ENCODE data around the gene CCBE1.

CCBE1 gene

GRCh38 chr18:59701272-59701671 lies 4.0 kb upstream of the CCBE1 start:
- H4K20me1 ChIP-seq: no peaks in the 10 kb centered on the region
- H3K9ac ChIP-seq: no peak overlapping the region
- no peak overlapping the region for H3K4me2 ChIP-seq
- H3K4me1 ChIP-seq: no peaks in the 10 kb centered on the region
- H3K9me3 ChIP-seq (replicated peaks in 1 of 11): peaks cover 13 to 20% (median 14%) of the 10 kb centered on the region in 11 experiments
- no peaks in the 10 kb centered on the region for H3K36me3 ChIP-seq
- TF ChIP-seq Cebpa-rat (IDR thresholded peaks at IDR 0.05): no peak
- no peak overlapping the region for H3K27ac ChIP-seq
- H3K27me3 ChIP-seq: peaks cover 0 to 7% (median 0%) of the 10 kb centered on the region in 11 experiments; a peak in 4 of 22 replicates
- H3K4me3 ChIP-seq: no peak overlapping the region

GRCh38 chr18:59700535-59700967 lies 3.3 kb upstream of the CCBE1 start:
- no peak overlapping the region for H3K4me2 ChIP-seq
- no peaks in the 10 kb centered on the region for H3K36me3 ChIP-seq
- no peaks in the 10 kb centered on the region for H3K4me1 ChIP-seq
- H3K9me3 ChIP-seq (replicated peaks in 1 of 11): peaks cover 15 to 22% (median 17%) of the 10 kb centered on the region in 11 experiments
- no peak for TF ChIP-seq Cebpa-rat (IDR thresholded peaks at IDR 0.05)
- peaks cover 0 to 7% (median 0%) of the 10 kb centered on the region in 11 experiments; a peak in 4 of 22 replicates for H3K27me3 ChIP-seq
- no peak overlapping the region for H3K9ac ChIP-seq
- no peak overlapping the region for H3K4me3 ChIP-seq
- no peaks in the 10 kb centered on the region for H4K20me1 ChIP-seq
- no peak overlapping the region for H3K27ac ChIP-seq

- no peak overlapping the region for H3K4me3 ChIP-seq
- no peak overlapping the region for H3K4me2 ChIP-seq
- no peak overlapping the region for H3K27ac ChIP-seq
- no peaks in the 10 kb centered on the region for H3K36me3 ChIP-seq
- H3K9me3 ChIP-seq (replicated peaks in 1 of 11): peaks cover 15 to 23% (median 17%) of the 10 kb centered on the region in 11 experiments
- H4K20me1 ChIP-seq: no peaks in the 10 kb centered on the region
- TF ChIP-seq Cebpa-rat (IDR thresholded peaks at IDR 0.05): no peak
- no peaks in the 10 kb centered on the region for H3K4me1 ChIP-seq
- no peak overlapping the region for H3K9ac ChIP-seq
- peaks cover 0 to 7% (median 0%) of the 10 kb centered on the region in 11 experiments; a peak in 4 of 22 replicates for H3K27me3 ChIP-seq
Observed at GRCh38 chr18:59699750-59700534, 2.7 kb upstream of the CCBE1 start.

- H3K36me3 ChIP-seq: no peaks in the 10 kb centered on the region
- H3K4me1 ChIP-seq: no peaks in the 10 kb centered on the region
- H3K4me3 ChIP-seq: no peak overlapping the region
- H4K20me1 ChIP-seq: no peaks in the 10 kb centered on the region
- no peak for TF ChIP-seq Cebpa-rat (IDR thresholded peaks at IDR 0.05)
- H3K9me3 ChIP-seq (replicated peaks in 1 of 11): peaks cover 15 to 23% (median 17%) of the 10 kb centered on the region in 11 experiments
- peaks cover 0 to 7% (median 0%) of the 10 kb centered on the region in 11 experiments; a peak in 4 of 22 replicates for H3K27me3 ChIP-seq
- H3K27ac ChIP-seq: no peak overlapping the region
- no peak overlapping the region for H3K9ac ChIP-seq
- no peak overlapping the region for H3K4me2 ChIP-seq
Observed at GRCh38 chr18:59699061-59699460, 1.8 kb upstream of the CCBE1 start.

DNA sequence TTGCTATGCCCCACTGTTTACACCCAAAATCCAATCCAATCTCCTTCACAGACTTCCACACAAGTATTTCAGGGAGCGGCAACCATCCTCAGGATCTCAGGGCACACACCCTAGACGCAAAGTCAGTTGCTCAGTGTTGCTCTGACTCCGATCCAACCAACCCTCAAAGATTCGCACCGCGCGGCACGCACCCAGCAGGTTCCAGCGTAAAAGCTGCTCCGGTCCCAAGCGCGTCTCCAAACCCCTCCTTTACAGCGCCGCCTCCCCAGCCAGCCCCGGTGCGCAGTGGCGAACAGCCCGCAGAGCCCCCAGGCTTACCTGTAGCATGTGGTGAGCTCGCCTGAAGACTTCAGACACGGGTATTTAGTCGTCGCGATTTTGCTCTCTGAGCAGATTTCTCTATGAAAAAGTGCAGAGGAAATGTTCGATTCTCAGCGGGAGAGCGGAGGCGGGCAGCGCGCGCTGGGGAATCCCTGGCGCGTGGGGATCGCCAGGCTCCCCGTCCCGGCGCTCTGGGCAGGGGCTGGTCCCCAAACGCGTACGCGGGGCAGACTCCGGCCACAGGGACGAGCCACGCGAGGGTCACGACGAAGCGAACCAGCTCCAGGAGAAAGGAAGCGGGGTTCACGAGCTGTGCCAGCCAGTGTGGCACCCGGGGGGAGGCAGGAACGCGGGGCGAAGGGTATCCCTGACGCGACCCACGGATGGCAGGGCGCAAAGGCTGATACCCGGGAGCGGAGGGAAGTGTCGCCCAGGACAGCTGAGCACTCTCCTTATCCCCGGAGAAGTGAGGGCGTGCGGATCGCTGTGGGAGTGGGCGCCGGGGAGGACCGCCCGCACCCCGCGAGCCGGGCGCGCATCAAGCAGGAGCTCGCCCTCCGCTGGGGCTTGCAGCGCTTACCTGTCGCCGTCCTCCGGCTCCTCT lies 650 bp downstream of the CCBE1 start:
- no peak overlapping the region for H3K9ac ChIP-seq
- no peak overlapping the region for H3K4me3 ChIP-seq

DNA sequence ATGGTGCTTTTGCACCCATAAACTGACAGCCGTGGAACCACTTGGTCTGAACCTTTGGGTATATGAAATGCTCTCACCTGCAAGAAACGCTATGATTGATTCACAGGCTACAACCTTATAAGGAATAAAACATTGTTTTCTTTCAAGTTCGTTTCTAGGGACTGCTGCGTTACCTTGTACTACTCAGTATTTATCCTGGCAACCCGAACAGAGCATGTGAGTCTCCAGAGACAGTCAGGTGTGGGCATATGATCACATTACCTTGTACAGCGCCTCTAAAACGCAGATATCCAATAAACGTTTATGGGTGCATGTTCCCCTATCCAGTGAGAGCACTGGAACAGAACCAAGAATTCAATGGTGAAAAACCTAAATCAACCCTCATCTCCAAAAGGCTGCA lies 1.7 kb downstream of the CCBE1 start:
- Histone ChIP-seq H3K4me3 (no peak overlapping the region), H3K9me3 (replicated peaks in 1 of 11) (peaks cover 15 to 23% (median 17%) of the 10 kb centered on the region in 11 experiments), H3K27ac (no peak overlapping the region), H3K9ac (no peak overlapping the region), H3K36me3 (no peaks in the 10 kb centered on the region), H4K20me1 (no peaks in the 10 kb centered on the region), H3K4me2 (no peak overlapping the region), H3K4me1 (peaks cover 0 to 11% (median 5%) of the 10 kb centered on the region in 10 experiments; a peak in 13 of 20 replicates), H3K27me3 (peaks cover 0 to 7% (median 0%) of the 10 kb centered on the region in 11 experiments; a peak in 4 of 22 replicates)
- no peak for TF ChIP-seq Cebpa-rat (IDR thresholded peaks at IDR 0.05)

More for the DNA sequence above, 650 bp downstream of the CCBE1 start:
- H3K9me3 ChIP-seq (replicated peaks in 1 of 11): peaks cover 15 to 23% (median 17%) of the 10 kb centered on the region in 11 experiments
- no peak overlapping the region for H3K27ac ChIP-seq
- no peak for TF ChIP-seq Cebpa-rat (IDR thresholded peaks at IDR 0.05)
- H4K20me1 ChIP-seq: no peaks in the 10 kb centered on the region
- H3K36me3 ChIP-seq: no peaks in the 10 kb centered on the region
- 0 out of 20 replicates have a peak, but pooled peaks cover 0 to 3% (median 0%) of the 10 kb centered on the region in 10 experiments for H3K4me1 ChIP-seq
- H3K27me3 ChIP-seq: peaks cover 0 to 7% (median 0%) of the 10 kb centered on the region in 11 experiments; a peak in 4 of 22 replicates
- no peak overlapping the region for H3K4me2 ChIP-seq

GRCh38 chr18:59694824-59695223 lies 2.4 kb downstream of the CCBE1 start:
- Histone ChIP-seq H3K27me3 (peaks cover 0 to 7% (median 0%) of the 10 kb centered on the region in 11 experiments; a peak in 4 of 22 replicates), H3K9ac (no peak overlapping the region), H3K36me3 (no peaks in the 10 kb centered on the region), H3K4me3 (no peak overlapping the region), H3K9me3 (replicated peaks in 1 of 11) (peaks cover 15 to 23% (median 17%) of the 10 kb centered on the region in 11 experiments), H3K4me2 (no peak overlapping the region), H3K27ac (no peak overlapping the region), H4K20me1 (no peaks in the 10 kb centered on the region), H3K4me1 (peaks cover 0 to 16% (median 10%) of the 10 kb centered on the region in 10 experiments; a peak in 13 of 20 replicates)
- no peak for TF ChIP-seq Cebpa-rat (IDR thresholded peaks at IDR 0.05)

DNA sequence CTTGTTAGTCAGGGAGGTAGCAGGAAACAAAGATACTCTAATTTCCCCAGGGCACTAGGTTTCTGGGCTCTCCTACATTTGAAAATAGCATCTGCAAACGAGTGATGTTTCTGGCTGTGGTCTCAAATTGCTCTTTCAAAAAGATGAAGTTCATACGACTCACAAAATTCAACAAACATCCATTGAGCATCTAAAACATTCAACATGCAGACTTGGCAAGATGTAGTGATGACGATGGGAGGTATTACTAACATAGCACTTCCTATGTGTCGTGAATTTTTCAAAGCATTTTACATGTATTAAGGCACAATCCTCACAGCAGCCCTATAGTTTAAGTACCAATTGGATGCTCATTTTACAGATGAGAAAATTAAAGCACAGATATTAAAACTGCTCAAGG lies 5.2 kb downstream of the CCBE1 start:
- TF ChIP-seq Cebpa-rat (IDR thresholded peaks at IDR 0.05): no peak
- Histone ChIP-seq H3K4me2 (peak overlapping the region in 1 of 11 experiments; percentile 7; a peak in 1 of 22 replicates), H3K9me3 (replicated peaks in 1 of 11) (peaks cover 8 to 15% (median 9%) of the 10 kb centered on the region in 11 experiments), H3K4me1 (peaks cover 0 to 16% (median 10%) of the 10 kb centered on the region in 10 experiments; a peak in 13 of 20 replicates), H3K27ac (no peak overlapping the region), H3K27me3 (no peaks in the 10 kb centered on the region; a peak in 1 of 22 replicates), H4K20me1 (no peaks in the 10 kb centered on the region), H3K4me3 (no peak overlapping the region), H3K36me3 (no peaks in the 10 kb centered on the region), H3K9ac (no peak overlapping the region)
